HEK293 (cell line): Measurements from ENCODE around the gene ABCA1.

Source experiments
- PRDM6 ChIP-seq: fragments of 450-650 bp; formaldehyde crosslinking; IDR thresholded peaks from 2 replicates; pipeline ENCODE4 v1.5.1; 2017; ENCODE audit warnings: missing biosample characterization, missing genetic modification characterization
- ZNF473 ChIP-seq: fragments of 450-650 bp; formaldehyde crosslinking; IDR thresholded peaks from 2 replicates; pipeline ENCODE4 v1.5.1; 2017; ENCODE audit warnings: missing biosample characterization, missing genetic modification characterization
- TF ChIP-seq, protein P1 (sequence below): fragments of 450-650 bp; formaldehyde crosslinking; IDR thresholded peaks from 2 replicates; pipeline ENCODE4 v1.5.1; 2016; ENCODE audit warnings: missing biosample characterization, missing genetic modification characterization
- TF ChIP-seq, protein P2 (sequence below): fragments of 450-650 bp; IDR thresholded peaks from 2 replicates; pipeline ENCODE4 v1.5.1; 2018; ENCODE audit warnings: missing biosample characterization, missing genetic modification characterization

DNA sequence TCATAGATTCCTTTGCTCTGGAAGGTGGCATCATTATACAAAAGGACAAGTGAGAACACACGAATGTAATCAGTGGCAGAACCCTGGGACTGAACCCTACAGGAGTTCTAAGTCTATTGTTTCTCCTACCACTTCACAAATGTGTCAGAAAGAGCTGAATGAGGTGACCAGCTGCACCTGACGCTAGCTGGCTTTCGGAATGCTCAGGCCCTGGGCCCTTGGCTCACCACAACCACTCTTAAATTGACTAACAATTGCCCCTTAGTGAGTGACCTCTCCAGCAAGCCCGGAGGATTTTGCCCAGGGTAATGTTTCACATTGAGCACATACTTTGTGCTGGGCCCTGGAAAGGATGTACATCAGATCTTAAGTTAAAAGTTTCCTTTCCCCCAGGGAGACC is 41.2 kb upstream of the ABCA1 start:
- TF ChIP-seq, protein P1, sequence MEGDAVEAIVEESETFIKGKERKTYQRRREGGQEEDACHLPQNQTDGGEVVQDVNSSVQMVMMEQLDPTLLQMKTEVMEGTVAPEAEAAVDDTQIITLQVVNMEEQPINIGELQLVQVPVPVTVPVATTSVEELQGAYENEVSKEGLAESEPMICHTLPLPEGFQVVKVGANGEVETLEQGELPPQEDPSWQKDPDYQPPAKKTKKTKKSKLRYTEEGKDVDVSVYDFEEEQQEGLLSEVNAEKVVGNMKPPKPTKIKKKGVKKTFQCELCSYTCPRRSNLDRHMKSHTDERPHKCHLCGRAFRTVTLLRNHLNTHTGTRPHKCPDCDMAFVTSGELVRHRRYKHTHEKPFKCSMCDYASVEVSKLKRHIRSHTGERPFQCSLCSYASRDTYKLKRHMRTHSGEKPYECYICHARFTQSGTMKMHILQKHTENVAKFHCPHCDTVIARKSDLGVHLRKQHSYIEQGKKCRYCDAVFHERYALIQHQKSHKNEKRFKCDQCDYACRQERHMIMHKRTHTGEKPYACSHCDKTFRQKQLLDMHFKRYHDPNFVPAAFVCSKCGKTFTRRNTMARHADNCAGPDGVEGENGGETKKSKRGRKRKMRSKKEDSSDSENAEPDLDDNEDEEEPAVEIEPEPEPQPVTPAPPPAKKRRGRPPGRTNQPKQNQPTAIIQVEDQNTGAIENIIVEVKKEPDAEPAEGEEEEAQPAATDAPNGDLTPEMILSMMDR (tag by site-specific recombination), result no peak
- TF ChIP-seq ZNF473, result no peak
- TF ChIP-seq, protein P2, sequence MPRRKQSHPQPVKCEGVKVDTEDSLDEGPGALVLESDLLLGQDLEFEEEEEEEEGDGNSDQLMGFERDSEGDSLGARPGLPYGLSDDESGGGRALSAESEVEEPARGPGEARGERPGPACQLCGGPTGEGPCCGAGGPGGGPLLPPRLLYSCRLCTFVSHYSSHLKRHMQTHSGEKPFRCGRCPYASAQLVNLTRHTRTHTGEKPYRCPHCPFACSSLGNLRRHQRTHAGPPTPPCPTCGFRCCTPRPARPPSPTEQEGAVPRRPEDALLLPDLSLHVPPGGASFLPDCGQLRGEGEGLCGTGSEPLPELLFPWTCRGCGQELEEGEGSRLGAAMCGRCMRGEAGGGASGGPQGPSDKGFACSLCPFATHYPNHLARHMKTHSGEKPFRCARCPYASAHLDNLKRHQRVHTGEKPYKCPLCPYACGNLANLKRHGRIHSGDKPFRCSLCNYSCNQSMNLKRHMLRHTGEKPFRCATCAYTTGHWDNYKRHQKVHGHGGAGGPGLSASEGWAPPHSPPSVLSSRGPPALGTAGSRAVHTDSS, result no peak
- TF ChIP-seq PRDM6 (tag by site-specific recombination), result no peak
